ENCODE measurements around the gene SIX1. TPM values are rescaled to one million over a fixed set of nuclear protein-coding genes. Genes with fewer than 3 reads are reported as not detected.

The SIX1 gene
- total RNA-seq, 5 donors from 2014 or later (not counting 1 experiment from before 2014, with no cell fraction given): 0.18 TPM; not detected in 4

GRCh38 chr14:60655898-60656685 lies 6.8 kb upstream of the SIX1 start:
- Mint-ChIP-seq H3K27ac (no peak overlapping the region), H3K4me1 (peaks cover 53 to 74% (median 61%) of the 10 kb centered on the region in 3 donors), H3K9me3 (no peaks in the 10 kb centered on the region), H3K36me3 (no peaks in the 10 kb centered on the region), H3K27me3 (peaks cover 70 to 85% of the 10 kb centered on the region in 2 donors), H3K4me3 (peak overlapping the region; percentile 59 to 73 (median 66))
- peaks cover 2 to 40% of the 10 kb centered on the region in 2 experiments for H3K4me1 ChIP-seq (ENCODE audit: control insufficient read depth in 1 of 2, extremely low read depth in 1 of 2, insufficient read depth in 2 of 2, low read length in 2 of 2)
- ATAC-seq (replicated peaks in 1 of 4) (no peak), DNase-seq (no peak)
- no peaks in the 10 kb centered on the region for H3K36me3 ChIP-seq (ENCODE audit: control insufficient read depth in 2 of 2, extremely low read depth in 1 of 2, insufficient read depth in 1 of 2, low read length in 1 of 2)
- CTCF ChIA-PET: no interaction called here
- no peak overlapping the region for H3K27ac ChIP-seq (ENCODE audit: low read length)
- POLR2A ChIA-PET: no interaction called here
- WGBS (ENCODE audit: insufficient coverage): 13% methylated on average over 34 of the region's 36 CpGs
- H3K27me3 ChIP-seq (replicated peaks in 1 of 2; ENCODE audit: control insufficient read depth in 2 of 2, extremely low read depth in 1 of 2, insufficient read depth in 2 of 2, low read length in 1 of 2): peaks cover 18 to 66% of the 10 kb centered on the region in 2 experiments
- H3K9me3 ChIP-seq: no peaks in the 10 kb centered on the region
- peak overlapping the region in 1 of 2 donors; percentile 81 for H3K4me3 ChIP-seq (ENCODE audit: control insufficient read depth in 1 of 2, extremely low read depth in 1 of 2, low read length in 1 of 2)

- peaks cover 55 to 77% (median 65%) of the 10 kb centered on the region in 3 donors for H3K4me1 Mint-ChIP-seq
Measured at GRCh38 chr14:60655119-60655897, 6.0 kb upstream of the SIX1 start.

GRCh38 chr14:60654334-60654821 lies 5.1 kb upstream of the SIX1 start:
- Histone ChIP-seq H3K4me3 (ENCODE audit: control insufficient read depth in 1 of 2, extremely low read depth in 1 of 2, low read length in 1 of 2) (no peak overlapping the region), H3K4me1 (ENCODE audit: control insufficient read depth in 1 of 2, extremely low read depth in 1 of 2, insufficient read depth in 2 of 2, low read length in 2 of 2) (peaks cover 2 to 48% of the 10 kb centered on the region in 2 experiments), H3K27me3 (replicated peaks in 1 of 2; ENCODE audit: control insufficient read depth in 2 of 2, extremely low read depth in 1 of 2, insufficient read depth in 2 of 2, low read length in 1 of 2) (peaks cover 24 to 71% of the 10 kb centered on the region in 2 experiments), H3K36me3 (ENCODE audit: control insufficient read depth in 2 of 2, extremely low read depth in 1 of 2, insufficient read depth in 1 of 2, low read length in 1 of 2) (no peaks in the 10 kb centered on the region), H3K27ac (ENCODE audit: low read length) (no peak overlapping the region), H3K9me3 (no peaks in the 10 kb centered on the region)
- WGBS (ENCODE audit: insufficient coverage): no CpG with 5 or more reads among the region's 3 CpGs
- no peaks in the 10 kb centered on the region for H3K36me3 Mint-ChIP-seq
- DNase-seq: no peak
- ChIA-PET CTCF (no interaction called here), POLR2A (interaction anchor here in 1 of 2 donors (0.7 kb wide), 1 partner anchor 578 kb away, joined by 3 read pairs; no protein-coding TSS in a partner anchor)
- H3K9me3 Mint-ChIP-seq: no peaks in the 10 kb centered on the region
- ATAC-seq (replicated peaks in 1 of 4): no peak
- H3K4me3 Mint-ChIP-seq: peak overlapping the region in 1 of 3 donors; percentile 73
- peaks cover 63 to 85% (median 73%) of the 10 kb centered on the region in 3 donors for H3K4me1 Mint-ChIP-seq
- peak overlapping the region in 1 of 2 donors; percentile 10 for H3K27ac Mint-ChIP-seq
- peaks cover 76 to 92% of the 10 kb centered on the region in 2 donors for H3K27me3 Mint-ChIP-seq

More at GRCh38 chr14:60655119-60655897, 6.0 kb upstream of the SIX1 start:
- ChIA-PET POLR2A (no interaction called here), CTCF (no interaction called here)
- Histone ChIP-seq H3K27me3 (replicated peaks in 1 of 2; ENCODE audit: control insufficient read depth in 2 of 2, extremely low read depth in 1 of 2, insufficient read depth in 2 of 2, low read length in 1 of 2) (peaks cover 22 to 65% of the 10 kb centered on the region in 2 experiments), H3K9me3 (no peaks in the 10 kb centered on the region), H3K4me1 (ENCODE audit: control insufficient read depth in 1 of 2, extremely low read depth in 1 of 2, insufficient read depth in 2 of 2, low read length in 2 of 2) (peaks cover 2 to 40% of the 10 kb centered on the region in 2 experiments), H3K27ac (ENCODE audit: low read length) (no peak overlapping the region), H3K4me3 (ENCODE audit: control insufficient read depth in 1 of 2, extremely low read depth in 1 of 2, low read length in 1 of 2) (no peak overlapping the region), H3K36me3 (ENCODE audit: control insufficient read depth in 2 of 2, extremely low read depth in 1 of 2, insufficient read depth in 1 of 2, low read length in 1 of 2) (no peaks in the 10 kb centered on the region)
- Mint-ChIP-seq H3K36me3 (no peaks in the 10 kb centered on the region), H3K27ac (peak overlapping the region in 1 of 2 donors; percentile 41), H3K9me3 (no peaks in the 10 kb centered on the region), H3K27me3 (peaks cover 75 to 92% of the 10 kb centered on the region in 2 donors), H3K4me3 (peak overlapping the region; percentile 32 to 73 (median 59))
- 24% methylated on average over 11 of the region's 29 CpGs for WGBS (ENCODE audit: insufficient coverage)
- no peak for DNase-seq
- ATAC-seq (replicated peaks in 1 of 4): no peak

DNA sequence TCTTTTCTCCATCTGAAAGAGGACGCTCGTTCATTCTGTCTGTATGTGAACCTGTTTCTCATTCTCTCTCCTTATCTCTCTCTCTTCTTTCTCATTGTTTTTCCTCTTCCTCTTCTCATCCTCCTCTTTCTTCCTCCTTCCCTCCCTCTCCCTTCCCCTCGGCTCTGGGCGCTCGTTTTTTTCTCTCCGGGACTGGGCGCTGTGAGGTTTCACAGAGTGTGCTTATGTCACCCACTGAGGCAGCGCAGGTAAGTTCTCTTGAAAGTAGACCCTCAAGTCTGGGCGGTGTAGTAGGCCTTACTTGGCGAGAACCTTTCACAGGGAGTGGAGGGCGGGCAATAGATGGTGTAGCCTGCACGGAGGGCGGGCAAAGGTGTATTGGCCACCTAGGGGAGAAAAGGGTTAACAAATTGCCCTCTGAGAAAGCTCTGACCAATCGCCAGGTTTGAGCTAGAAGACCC lies 4.5 kb upstream of the SIX1 start:
- H3K27ac Mint-ChIP-seq: peak overlapping the region in 1 of 2 donors; percentile 12
- no peaks in the 10 kb centered on the region for H3K36me3 Mint-ChIP-seq
- ChIA-PET CTCF (interaction anchor here in 1 of 2 donors (0.6 kb wide), 1 partner anchor 47 kb away, joined by 3 read pairs; no protein-coding TSS in a partner anchor), POLR2A (no interaction called here)
- no peaks in the 10 kb centered on the region for H3K9me3 ChIP-seq
- 14% methylated on average over 7 of the region's 14 CpGs for WGBS (ENCODE audit: insufficient coverage)
- peaks cover 62 to 84% (median 76%) of the 10 kb centered on the region in 3 donors for H3K4me1 Mint-ChIP-seq
- H3K36me3 ChIP-seq (ENCODE audit: control insufficient read depth in 2 of 2, extremely low read depth in 1 of 2, insufficient read depth in 1 of 2, low read length in 1 of 2): no peaks in the 10 kb centered on the region
- peaks cover 71 to 89% of the 10 kb centered on the region in 2 donors for H3K27me3 Mint-ChIP-seq
- H3K4me3 ChIP-seq (ENCODE audit: control insufficient read depth in 1 of 2, extremely low read depth in 1 of 2, low read length in 1 of 2): no peak overlapping the region
- no peaks in the 10 kb centered on the region for H3K9me3 Mint-ChIP-seq
- DNase-seq (no peak), ATAC-seq (replicated peaks in 1 of 4) (no peak)
- no peak overlapping the region for H3K27ac ChIP-seq (ENCODE audit: low read length)
- peaks cover 2 to 55% of the 10 kb centered on the region in 2 experiments for H3K4me1 ChIP-seq (ENCODE audit: control insufficient read depth in 1 of 2, extremely low read depth in 1 of 2, insufficient read depth in 2 of 2, low read length in 2 of 2)
- H3K27me3 ChIP-seq (replicated peaks in 1 of 2; ENCODE audit: control insufficient read depth in 2 of 2, extremely low read depth in 1 of 2, insufficient read depth in 2 of 2, low read length in 1 of 2): peaks cover 19 to 78% of the 10 kb centered on the region in 2 experiments
- H3K4me3 Mint-ChIP-seq: peak overlapping the region in 1 of 3 donors; percentile 45

DNA sequence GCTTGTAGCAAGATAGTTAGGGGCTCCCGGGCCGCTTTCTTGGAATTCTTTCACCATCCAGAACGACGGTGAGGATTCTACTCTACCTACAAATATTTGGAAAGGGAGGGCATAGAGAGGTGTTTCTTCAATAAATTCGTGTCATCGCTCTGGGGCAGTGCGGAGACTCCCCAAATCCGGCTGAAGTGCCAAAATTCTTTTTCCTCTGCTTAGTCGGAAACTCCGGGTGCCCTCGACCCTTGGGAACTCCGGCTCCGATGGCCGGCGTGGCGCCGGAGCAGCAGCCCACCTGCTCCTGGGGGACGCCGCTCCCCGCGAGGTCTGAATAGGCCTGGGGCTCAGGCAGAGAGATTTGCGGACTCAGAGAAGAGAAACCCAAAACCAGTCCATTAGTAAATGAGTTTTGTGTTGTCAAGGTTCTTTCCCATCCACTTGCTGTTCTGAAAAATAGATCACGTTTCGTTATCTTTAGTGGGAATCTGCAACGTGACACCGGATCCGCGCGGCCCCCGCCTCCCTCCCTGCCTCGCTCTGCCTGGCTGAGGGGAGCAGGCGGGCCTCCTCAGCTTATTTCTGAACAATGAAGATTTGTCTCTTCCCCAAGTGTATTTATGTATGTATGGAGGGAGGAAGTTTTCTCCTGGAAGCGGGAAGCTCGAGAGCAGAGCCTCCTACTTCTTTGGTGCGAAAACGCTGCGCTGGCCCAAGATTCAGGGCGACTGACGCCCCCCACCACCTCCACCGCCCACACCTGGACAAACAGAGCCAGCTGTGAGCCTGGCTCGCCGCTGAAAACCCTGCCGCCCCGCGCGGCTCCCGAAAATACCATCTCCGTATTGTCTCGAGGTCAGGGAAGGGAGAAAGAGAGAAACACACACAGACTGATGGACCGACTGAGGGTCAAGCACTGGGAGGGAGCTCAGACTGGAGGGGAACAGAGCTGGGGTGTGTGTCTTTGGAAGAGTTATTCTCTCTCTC lies 3.7 kb upstream of the SIX1 start:
- peak overlapping the region in 1 of 2 donors; percentile 39 for H3K4me3 ChIP-seq (ENCODE audit: control insufficient read depth in 1 of 2, extremely low read depth in 1 of 2, low read length in 1 of 2)
- no peaks in the 10 kb centered on the region for H3K36me3 ChIP-seq (ENCODE audit: control insufficient read depth in 2 of 2, extremely low read depth in 1 of 2, insufficient read depth in 1 of 2, low read length in 1 of 2)
- peaks cover 67 to 85% of the 10 kb centered on the region in 2 donors for H3K27me3 Mint-ChIP-seq
- peaks cover 58 to 82% (median 77%) of the 10 kb centered on the region in 3 donors for H3K4me1 Mint-ChIP-seq
- peak overlapping the region in 1 of 3 donors; percentile 45 for H3K4me3 Mint-ChIP-seq
- WGBS (ENCODE audit: insufficient coverage): 13% methylated on average over 28 of the region's 50 CpGs
- CTCF ChIA-PET: interaction anchor here in 1 of 2 donors (0.5 to 0.6 kb wide), 2 partner anchors 27 to 47 kb away, joined by 3 to 5 read pairs; no protein-coding TSS in a partner anchor
- H3K27me3 ChIP-seq (replicated peaks in 1 of 2; ENCODE audit: control insufficient read depth in 2 of 2, extremely low read depth in 1 of 2, insufficient read depth in 2 of 2, low read length in 1 of 2): peaks cover 14 to 81% of the 10 kb centered on the region in 2 experiments
- no peaks in the 10 kb centered on the region for H3K9me3 ChIP-seq
- H3K4me1 ChIP-seq (ENCODE audit: control insufficient read depth in 1 of 2, extremely low read depth in 1 of 2, insufficient read depth in 2 of 2, low read length in 2 of 2): peaks cover 2 to 62% of the 10 kb centered on the region in 2 experiments
- no peaks in the 10 kb centered on the region for H3K36me3 Mint-ChIP-seq
- H3K27ac Mint-ChIP-seq: peak overlapping the region in 1 of 2 donors; percentile 9
- peak in 1 of 35 experiments; percentile 19 for DNase-seq
- H3K9me3 Mint-ChIP-seq: no peaks in the 10 kb centered on the region
- no peak overlapping the region for H3K27ac ChIP-seq (ENCODE audit: low read length)
- no peak for ATAC-seq (replicated peaks in 1 of 4)
- POLR2A ChIA-PET: no interaction called here
